Measurements from ENCODE around the gene PRMT1. TPM values are rescaled to one million over a fixed set of nuclear protein-coding genes. Genes with fewer than 3 reads are reported as not detected.

The PRMT1 gene
- total and polyA plus RNA-seq, 2 donors (not counting 1 experiment from before 2014, with no cell fraction given): 175 to 310 TPM

- Histone ChIP-seq H3K9ac (ENCODE audit: low read length) (no peak overlapping the region), H3K4me2 (replicated peaks; ENCODE audit: low read depth, low read length, poor library complexity, severe bottlenecking) (no peak overlapping the region), H3K4me3 (ENCODE audit: control extremely low read depth in 1 of 5, extremely low read depth in 1 of 5, insufficient read depth in 1 of 5, low read depth in 2 of 5, low read length in 4 of 5) (no peak overlapping the region), H3K27me3 (replicated peaks in 1 of 4; ENCODE audit: control extremely low read depth in 1 of 4, control insufficient read depth in 3 of 4, insufficient read depth in 4 of 4, low read length in 3 of 4) (no peaks in the 10 kb centered on the region), H3K9me3 (ENCODE audit: control extremely low read depth in 1 of 3, control insufficient read depth in 2 of 3, insufficient read depth in 1 of 3, low read length in 2 of 3) (no peaks in the 10 kb centered on the region), H2AFZ (ENCODE audit: insufficient read depth, low read depth, low read length, poor library complexity, severe bottlenecking) (no peak overlapping the region), H3K4me1 (ENCODE audit: control insufficient read depth in 2 of 2, insufficient read depth in 2 of 2, low read length in 2 of 2) (no peaks in the 10 kb centered on the region), H4K20me1 (ENCODE audit: control insufficient read depth, insufficient read depth, low read length, poor library complexity, severe bottlenecking) (no peaks in the 10 kb centered on the region), H3K27ac (ENCODE audit: low read length in 2 of 2) (no peak overlapping the region), H3K79me2 (ENCODE audit: control insufficient read depth, insufficient read depth, low read length) (no peaks in the 10 kb centered on the region), H3K36me3 (replicated peaks in 1 of 2; ENCODE audit: control extremely low read depth in 1 of 2, control insufficient read depth in 1 of 2, extremely low read depth in 1 of 2, insufficient read depth in 2 of 2, low read length in 1 of 2) (no peaks in the 10 kb centered on the region)
- Mint-ChIP-seq H3K27me3 (peaks cover 4% of the 10 kb centered on the region), H3K27ac (no peak overlapping the region), H3K4me1 (no peaks in the 10 kb centered on the region), H3K4me3 (no peak overlapping the region), H3K9me3 (ENCODE audit: insufficient read depth) (no peaks in the 10 kb centered on the region)
- ATAC-seq (ENCODE audit: low read depth) (no peak), DNase-seq (no peak)
- WGBS (ENCODE audit: insufficient coverage): 97% methylated on average over 15 of the region's 20 CpGs
- ChIA-PET POLR2A (no interaction called here), CTCF (no interaction called here)
- intact Hi-C loops (cut with micrococcal nuclease): no loop called here
- TF ChIP-seq EZH2 (IDR thresholded peaks at IDR 0.05; ENCODE audit: borderline replicate concordance, insufficient read depth, low read depth, low read length, poor library complexity, severe bottlenecking): no peak
Observed at GRCh38 chr19:49710372-49710951, 33.4 kb downstream of the PRMT1 start.

GRCh38 chr19:49712397-49712859 lies 35.4 kb downstream of the PRMT1 start:
- ChIA-PET POLR2A (interaction anchor here (0.6 kb wide), 1 partner anchor 12 kb away, joined by 3 read pairs; no protein-coding TSS in a partner anchor), CTCF (no interaction called here)
- Mint-ChIP-seq H3K4me3 (no peak overlapping the region), H3K27me3 (peaks cover 4% of the 10 kb centered on the region), H3K27ac (no peak overlapping the region), H3K9me3 (ENCODE audit: insufficient read depth) (no peaks in the 10 kb centered on the region), H3K4me1 (peaks cover 4% of the 10 kb centered on the region)
- TF ChIP-seq, protein P1, sequence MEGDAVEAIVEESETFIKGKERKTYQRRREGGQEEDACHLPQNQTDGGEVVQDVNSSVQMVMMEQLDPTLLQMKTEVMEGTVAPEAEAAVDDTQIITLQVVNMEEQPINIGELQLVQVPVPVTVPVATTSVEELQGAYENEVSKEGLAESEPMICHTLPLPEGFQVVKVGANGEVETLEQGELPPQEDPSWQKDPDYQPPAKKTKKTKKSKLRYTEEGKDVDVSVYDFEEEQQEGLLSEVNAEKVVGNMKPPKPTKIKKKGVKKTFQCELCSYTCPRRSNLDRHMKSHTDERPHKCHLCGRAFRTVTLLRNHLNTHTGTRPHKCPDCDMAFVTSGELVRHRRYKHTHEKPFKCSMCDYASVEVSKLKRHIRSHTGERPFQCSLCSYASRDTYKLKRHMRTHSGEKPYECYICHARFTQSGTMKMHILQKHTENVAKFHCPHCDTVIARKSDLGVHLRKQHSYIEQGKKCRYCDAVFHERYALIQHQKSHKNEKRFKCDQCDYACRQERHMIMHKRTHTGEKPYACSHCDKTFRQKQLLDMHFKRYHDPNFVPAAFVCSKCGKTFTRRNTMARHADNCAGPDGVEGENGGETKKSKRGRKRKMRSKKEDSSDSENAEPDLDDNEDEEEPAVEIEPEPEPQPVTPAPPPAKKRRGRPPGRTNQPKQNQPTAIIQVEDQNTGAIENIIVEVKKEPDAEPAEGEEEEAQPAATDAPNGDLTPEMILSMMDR (IDR thresholded peaks at IDR 0.05): no peak
- no peak for TF ChIP-seq EZH2 (IDR thresholded peaks at IDR 0.05; ENCODE audit: borderline replicate concordance, insufficient read depth, low read depth, low read length, poor library complexity, severe bottlenecking)
- WGBS (ENCODE audit: insufficient coverage): 76% methylated on average over 17 of the region's 20 CpGs
- Histone ChIP-seq H2AFZ (ENCODE audit: insufficient read depth, low read depth, low read length, poor library complexity, severe bottlenecking) (no peak overlapping the region), H3K36me3 (replicated peaks in 1 of 2; ENCODE audit: control extremely low read depth in 1 of 2, control insufficient read depth in 1 of 2, extremely low read depth in 1 of 2, insufficient read depth in 2 of 2, low read length in 1 of 2) (no peaks in the 10 kb centered on the region), H3K4me3 (ENCODE audit: control extremely low read depth in 1 of 5, extremely low read depth in 1 of 5, insufficient read depth in 1 of 5, low read depth in 2 of 5, low read length in 4 of 5) (no peak overlapping the region), H3K9me3 (ENCODE audit: control extremely low read depth in 1 of 3, control insufficient read depth in 2 of 3, insufficient read depth in 1 of 3, low read length in 2 of 3) (peaks cover 0 to 3% (median 0%) of the 10 kb centered on the region in 3 donors), H3K9ac (ENCODE audit: low read length) (no peak overlapping the region), H3K4me1 (ENCODE audit: control insufficient read depth in 2 of 2, insufficient read depth in 2 of 2, low read length in 2 of 2) (peaks cover 2 to 5% of the 10 kb centered on the region in 2 donors), H4K20me1 (ENCODE audit: control insufficient read depth, insufficient read depth, low read length, poor library complexity, severe bottlenecking) (no peaks in the 10 kb centered on the region), H3K79me2 (ENCODE audit: control insufficient read depth, insufficient read depth, low read length) (no peaks in the 10 kb centered on the region), H3K27ac (ENCODE audit: low read length in 2 of 2) (no peak overlapping the region), H3K4me2 (replicated peaks; ENCODE audit: low read depth, low read length, poor library complexity, severe bottlenecking) (no peak overlapping the region), H3K27me3 (replicated peaks in 1 of 4; ENCODE audit: control extremely low read depth in 1 of 4, control insufficient read depth in 3 of 4, insufficient read depth in 4 of 4, low read length in 3 of 4) (no peaks in the 10 kb centered on the region)
- no peak for DNase-seq
- intact Hi-C loops (cut with micrococcal nuclease): no loop called here
- no peak for ATAC-seq (ENCODE audit: low read depth)

Measured in B cell (primary cell).